SK-N-SH treated with all-trans-retinoic acid at 6 μM for 48 hours (cell line): ENCODE results near the gene TPRN.

Experiments
- OSR1 ChIP-seq: fragments of 250-450 bp; sonication (Bioruptor Pico); IDR thresholded peaks from 2 replicates; pipeline ENCODE4 v1.8.0; 2022; ENCODE audit warnings: moderate library complexity, mild to moderate bottlenecking, inconsistent platforms
- POU6F1 ChIP-seq: fragments of 250-450 bp; sonication (Bioruptor Pico); IDR thresholded peaks from 2 replicates; pipeline ENCODE4 v1.8.0; 2021; ENCODE audit warnings: low read depth, mild to moderate bottlenecking, moderate library complexity, borderline replicate concordance
- TOX ChIP-seq: fragments of 250-450 bp; sonication (Bioruptor Pico); IDR thresholded peaks from 2 replicates; pipeline ENCODE4 v1.8.0; 2021; ENCODE audit warnings: mild to moderate bottlenecking, moderate library complexity, borderline replicate concordance
- ZFP30 ChIP-seq: fragments of 450-650 bp; formaldehyde crosslinking; IDR thresholded peaks from 2 replicates; pipeline ENCODE4 v1.5.0; 2022; ENCODE audit warnings: mild to moderate bottlenecking, moderate library complexity

- no peak for TF ChIP-seq TOX (CRISPR knock-in tag)
- no peak for TF ChIP-seq POU6F1 (CRISPR knock-in tag)
- no peak for TF ChIP-seq ZFP30
- no peak for TF ChIP-seq OSR1 (CRISPR knock-in tag)
Measured at GRCh38 chr9:137189297-137190295, 10.9 kb downstream of the TPRN start.
